Mesenchymal stem cell (in vitro differentiated cells and primary cell): ENCODE results near the gene DNAJC6.

Experiments
- DNase-seq: peaks from one replicate; pipeline ENCODE4 v3.0.0-alpha.2; 2013
- H2AFZ ChIP-seq: one replicate; pipeline ENCODE4 v1.6.1; 2013; ENCODE audit warnings: low read depth, mild to moderate bottlenecking, control low read depth, inconsistent platforms, low read length, moderate library complexity
- H2AK5ac ChIP-seq: 2 replicates; pipeline ENCODE4 v1.6.1; 2013; ENCODE audit warnings: low read length, moderate library complexity, mild to moderate bottlenecking, inconsistent platforms; ENCODE audit not compliant: severe bottlenecking
- H2BK120ac ChIP-seq: one replicate; pipeline ENCODE4 v1.6.1; 2013; ENCODE audit warnings: low read depth, mild to moderate bottlenecking, inconsistent platforms, low read length, moderate library complexity
- H2BK12ac ChIP-seq, 2 experiments: one replicate each; pipeline ENCODE4 v1.6.1; 2013; ENCODE audit warnings: inconsistent platforms in 2 of 2, low read length in 2 of 2, mild to moderate bottlenecking in 2 of 2, moderate library complexity in 2 of 2, control low read depth in 1 of 2
- H2BK15ac ChIP-seq: one replicate; pipeline ENCODE4 v1.6.1; 2013; ENCODE audit warnings: mild to moderate bottlenecking, low read depth, inconsistent platforms; ENCODE audit not compliant: poor library complexity, severe bottlenecking
- H2BK5ac ChIP-seq: 2 replicates; pipeline ENCODE4 v1.6.1; 2013; ENCODE audit warnings: low read depth, mild to moderate bottlenecking, low read length, control low read depth, inconsistent platforms; ENCODE audit not compliant: poor library complexity, severe bottlenecking
- H3K14ac ChIP-seq, 2 experiments: one replicate each; pipeline ENCODE4 v1.6.1; 2013; ENCODE audit warnings: inconsistent platforms in 2 of 2, low read length in 2 of 2, control low read depth in 1 of 2, mild to moderate bottlenecking in 1 of 2, moderate library complexity in 1 of 2
- H3K18ac ChIP-seq, 2 experiments: one replicate each; pipeline ENCODE4 v1.6.1; 2013; ENCODE audit warnings: inconsistent platforms in 2 of 2, low read length in 2 of 2, control low read depth in 1 of 2, low read depth in 1 of 2, mild to moderate bottlenecking in 1 of 2
- H3K23ac ChIP-seq, 2 experiments: one replicate each; pipeline ENCODE4 v1.6.1; 2013; ENCODE audit warnings: inconsistent platforms in 2 of 2, low read length in 2 of 2, mild to moderate bottlenecking in 2 of 2, moderate library complexity in 2 of 2, control low read depth in 1 of 2
- H3K27ac ChIP-seq: 2 replicates; pipeline ENCODE4 v1.5.1; 2013; ENCODE audit warnings: mild to moderate bottlenecking, moderate library complexity, low read length, control low read depth, inconsistent platforms; ENCODE audit not compliant: poor library complexity, severe bottlenecking
- H3K27me3 ChIP-seq, 2 experiments: 2 replicates each; pipeline versions ENCODE4 v1.6.1 to v1.7.0; 2013; ENCODE audit warnings: low read length in 2 of 2, mild to moderate bottlenecking in 2 of 2, moderate library complexity in 2 of 2, control low read depth in 1 of 2, inconsistent platforms in 1 of 2; ENCODE audit not compliant: control insufficient read depth in 1 of 2, insufficient read depth in 1 of 2
- H3K36me3 ChIP-seq, 2 experiments: 2 replicates each; pipeline versions ENCODE4 v1.6.1 to v1.7.0; 2013; ENCODE audit warnings: low read length in 2 of 2, control low read depth in 1 of 2, inconsistent platforms in 1 of 2, low read depth in 1 of 2, mild to moderate bottlenecking in 1 of 2; ENCODE audit not compliant: insufficient read depth in 2 of 2, control insufficient read depth in 1 of 2
- H3K4ac ChIP-seq, 2 experiments: one replicate each; pipeline ENCODE4 v1.6.1; 2013; ENCODE audit warnings: inconsistent platforms in 2 of 2, low read length in 2 of 2, mild to moderate bottlenecking in 2 of 2, moderate library complexity in 2 of 2, control low read depth in 1 of 2, low read depth in 1 of 2
- H3K4me1 ChIP-seq: 2 replicates; pipeline ENCODE4 v1.6.1; 2013; ENCODE audit warnings: low read depth, low read length, control low read depth; ENCODE audit not compliant: control insufficient read depth, insufficient read depth
- H3K4me2 ChIP-seq: 2 replicates; pipeline ENCODE4 v1.6.1; 2013; ENCODE audit warnings: low read length, mild to moderate bottlenecking, inconsistent platforms; ENCODE audit not compliant: poor library complexity, severe bottlenecking
- H3K4me3 ChIP-seq, 2 experiments: 2 replicates each; pipeline versions ENCODE4 v1.5.1 to v1.7.0; 2013; ENCODE audit warnings: low read length in 2 of 2, mild to moderate bottlenecking in 2 of 2, control low read depth in 1 of 2, low read depth in 1 of 2; ENCODE audit not compliant: insufficient read depth in 1 of 2
- H3K79me1 ChIP-seq: replicated peaks from 2 replicates; pipeline ENCODE4 v1.6.1; 2013; ENCODE audit warnings: mild to moderate bottlenecking, control low read depth, low read length, inconsistent platforms; ENCODE audit not compliant: poor library complexity, severe bottlenecking
- H3K9ac ChIP-seq: 2 replicates; pipeline ENCODE4 v1.7.0; 2013; ENCODE audit warnings: mild to moderate bottlenecking, low read length, moderate library complexity
- H3K9me3 ChIP-seq: 2 replicates; pipeline ENCODE4 v1.7.0; 2013; ENCODE audit warnings: mild to moderate bottlenecking, low read length; ENCODE audit not compliant: control insufficient read depth
- H4K8ac ChIP-seq: one replicate; pipeline ENCODE4 v1.6.1; 2013; ENCODE audit warnings: inconsistent platforms, mild to moderate bottlenecking, low read length, moderate library complexity
- H4K91ac ChIP-seq: one replicate; pipeline ENCODE4 v1.6.1; 2013; ENCODE audit warnings: mild to moderate bottlenecking, low read length, inconsistent platforms
- whole genome bisulfite sequencing: methylation state at CpG from one replicate; pipeline ENCODE4 v1.1.7; 2013; ENCODE audit warnings: mixed read lengths; 5-methylcytosine and 5-hydroxymethylcytosine counted together

Gene DNAJC6

DNA sequence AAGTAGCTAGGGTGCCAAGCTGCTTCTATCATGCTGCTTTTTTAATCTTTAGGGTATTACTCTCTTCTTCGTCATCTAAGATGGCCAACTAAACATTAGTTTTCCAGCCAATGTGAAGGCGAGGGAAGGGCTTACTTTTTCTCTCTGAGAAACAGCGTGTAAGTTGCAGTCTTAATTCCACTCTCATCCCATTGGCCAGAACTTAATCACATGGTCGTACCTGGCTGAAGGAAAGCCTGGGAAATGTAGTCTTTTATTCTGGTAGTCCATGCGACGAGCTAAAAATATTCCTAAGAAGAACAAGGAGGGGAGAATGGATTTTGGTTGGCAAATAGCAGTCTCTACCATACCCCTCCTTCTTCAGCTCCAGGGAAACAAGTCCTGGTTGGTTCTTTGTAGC, 21.5 kb downstream of the DNAJC6 start:
- H2BK15ac ChIP-seq, result no peak overlapping the region
- peaks cover 5% of the 10 kb centered on the region for H3K79me1 ChIP-seq
- no peak overlapping the region for H2BK5ac ChIP-seq
- H3K9ac ChIP-seq, result no peak overlapping the region
- no peak overlapping the region for H4K8ac ChIP-seq
- H2AFZ ChIP-seq, result no peak overlapping the region
- H3K4me2 ChIP-seq, result no peak overlapping the region
- no peak overlapping the region for H4K91ac ChIP-seq
- H3K14ac ChIP-seq, result no peak overlapping the region
- H3K27ac ChIP-seq, result no peak overlapping the region
- no peaks in the 10 kb centered on the region for H3K9me3 ChIP-seq
- H3K4me3 ChIP-seq, result no peak overlapping the region
- H3K4me1 ChIP-seq, result no peaks in the 10 kb centered on the region
- H2AK5ac ChIP-seq, result no peak overlapping the region
- no peak overlapping the region for H2BK120ac ChIP-seq
- no peaks in the 10 kb centered on the region for H3K27me3 ChIP-seq
- H2BK12ac ChIP-seq, result no peak overlapping the region
- no peak for DNase-seq
- no peak overlapping the region for H3K18ac ChIP-seq
- no peaks in the 10 kb centered on the region for H3K36me3 ChIP-seq
- no peak overlapping the region for H3K23ac ChIP-seq
- H3K4ac ChIP-seq, result no peak overlapping the region
- 70% methylated on average over 3 of the region's 6 CpGs for WGBS

DNA sequence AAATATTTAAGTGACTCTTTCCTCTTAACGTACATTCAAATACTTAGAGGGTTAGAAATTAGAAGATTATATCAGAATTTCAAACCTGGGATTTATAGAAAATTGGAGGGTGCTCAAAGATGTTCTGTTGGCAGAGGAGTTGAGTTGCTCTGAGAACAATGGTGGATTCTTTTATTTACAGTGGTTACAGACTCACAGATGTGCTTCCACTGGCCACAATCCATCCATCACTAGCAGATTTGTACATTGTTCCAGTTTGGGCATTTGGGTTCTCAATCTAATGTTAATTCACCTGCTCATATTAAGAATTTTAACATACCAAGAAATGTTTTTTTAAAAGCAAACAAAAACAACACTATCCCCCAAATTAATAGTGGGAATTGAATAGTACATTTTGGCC, 23.5 kb downstream of the DNAJC6 start:
- Histone ChIP-seq H3K4me3 (no peak overlapping the region), H3K4me1 (no peaks in the 10 kb centered on the region), H3K9me3 (no peaks in the 10 kb centered on the region), H3K4me2 (no peak overlapping the region), H2BK15ac (no peak overlapping the region), H3K18ac (no peak overlapping the region), H3K23ac (no peak overlapping the region), H4K8ac (no peak overlapping the region), H2BK5ac (no peak overlapping the region), H3K14ac (no peak overlapping the region), H2BK12ac (no peak overlapping the region), H3K36me3 (no peaks in the 10 kb centered on the region), H2AFZ (no peak overlapping the region), H2AK5ac (no peak overlapping the region), H3K79me1 (peaks cover 4% of the 10 kb centered on the region), H3K27me3 (no peaks in the 10 kb centered on the region), H2BK120ac (no peak overlapping the region), H3K27ac (no peak overlapping the region), H3K4ac (no peak overlapping the region), H3K9ac (no peak overlapping the region), H4K91ac (no peak overlapping the region)
- no CpG with 5 or more reads among the region's 1 CpG for WGBS
- no peak for DNase-seq

DNA sequence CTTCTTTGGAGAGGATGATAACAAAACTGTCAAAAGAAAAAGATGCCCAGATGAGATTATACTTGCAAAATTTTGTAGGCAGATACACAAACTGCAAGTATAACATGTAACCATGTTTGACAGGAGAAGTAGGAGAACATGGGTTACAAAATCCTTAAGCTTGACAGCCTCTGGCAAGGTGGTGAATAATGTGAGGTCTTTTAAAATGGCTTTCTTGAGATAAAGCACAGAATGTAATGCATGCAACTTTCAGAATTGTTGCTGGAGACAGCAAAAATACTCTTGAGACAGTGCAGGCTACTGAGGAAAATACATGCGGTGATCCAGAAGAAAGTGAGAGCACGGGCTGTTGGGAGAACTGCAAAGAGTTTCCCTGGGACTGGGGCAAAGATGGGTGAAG, 24.7 kb downstream of the DNAJC6 start:
- Histone ChIP-seq H2BK120ac (no peak overlapping the region), H3K14ac (no peak overlapping the region), H2AK5ac (no peak overlapping the region), H3K23ac (no peak overlapping the region), H3K36me3 (no peaks in the 10 kb centered on the region), H2BK5ac (no peak overlapping the region), H4K91ac (no peak overlapping the region), H3K79me1 (peaks cover 4% of the 10 kb centered on the region), H3K27ac (no peak overlapping the region), H3K4me1 (no peaks in the 10 kb centered on the region), H3K9ac (no peak overlapping the region), H3K4me2 (no peak overlapping the region), H2BK15ac (no peak overlapping the region), H3K4ac (no peak overlapping the region), H4K8ac (no peak overlapping the region), H3K4me3 (no peak overlapping the region), H2BK12ac (no peak overlapping the region), H2AFZ (no peak overlapping the region), H3K9me3 (no peaks in the 10 kb centered on the region), H3K18ac (no peak overlapping the region), H3K27me3 (no peaks in the 10 kb centered on the region)
- 90% methylated on average over 2 of the region's 2 CpGs for WGBS
- no peak for DNase-seq

DNA sequence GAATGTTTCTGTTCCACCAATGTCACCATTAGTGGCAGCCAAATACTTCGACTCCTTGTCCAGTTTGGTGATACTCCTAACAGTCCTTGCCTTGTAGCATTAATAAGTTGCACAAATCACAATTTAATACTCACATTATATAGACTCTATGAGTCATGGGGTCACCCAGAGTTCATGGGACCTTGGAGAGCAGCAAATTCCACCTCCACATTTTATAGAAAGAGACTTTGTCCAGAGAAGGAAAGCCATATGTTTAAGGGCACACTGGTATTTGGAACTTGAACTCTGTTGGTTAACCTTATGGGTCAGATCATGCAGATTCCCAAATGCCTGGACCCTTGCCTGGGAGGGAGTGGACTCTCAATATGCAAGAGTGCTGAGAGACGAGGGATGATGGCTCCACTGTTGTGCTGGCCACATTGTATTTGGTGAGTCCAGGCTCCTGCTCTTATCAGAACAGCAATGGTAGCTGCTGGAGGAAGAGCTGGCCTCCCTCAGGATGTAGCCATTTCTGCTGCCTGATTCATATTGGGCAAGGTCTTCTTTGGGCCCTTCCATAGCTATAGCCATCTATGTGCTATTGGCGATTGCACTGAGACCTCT, 30.6 kb downstream of the DNAJC6 start:
- Histone ChIP-seq H4K91ac (no peak overlapping the region), H3K4ac (no peak overlapping the region), H3K79me1 (peaks cover 10% of the 10 kb centered on the region), H3K9me3 (no peaks in the 10 kb centered on the region), H3K27me3 (no peaks in the 10 kb centered on the region), H3K4me2 (no peak overlapping the region), H2BK120ac (no peak overlapping the region), H2AK5ac (no peak overlapping the region), H3K36me3 (no peaks in the 10 kb centered on the region), H2BK15ac (no peak overlapping the region), H2BK5ac (no peak overlapping the region), H3K18ac (no peak overlapping the region), H2AFZ (no peak overlapping the region), H3K4me1 (no peaks in the 10 kb centered on the region), H3K14ac (no peak overlapping the region), H2BK12ac (no peak overlapping the region), H3K27ac (no peak overlapping the region), H4K8ac (no peak overlapping the region), H3K9ac (no peak overlapping the region), H3K23ac (no peak overlapping the region), H3K4me3 (no peak overlapping the region)
- WGBS, result 89% methylated on average over 3 of the region's 3 CpGs
- peak; percentile 19 for DNase-seq
